Stimulated activated CD4-positive, alpha-beta T cell treated with anti-CD3 and anti-CD28 coated beads, Interleukin-12 subunit alpha, Interleukin-12 subunit beta, amount 100 ng/mL, for 24 hours (primary cell): ENCODE measurements around the gene CCNT1.
A peak's percentile ranks its signal among the peaks of the same experiment; 100 is the strongest.
"Not testable (repeated sequence)": the region's sequence is repeated elsewhere in the genome, so short reads cannot be mapped to it uniquely, and the experiment has no call there.

ENCODE experiments used
- DNase-seq, 2 experiments: peaks; one replicate each; pipeline ENCODE4 v3.0.0-alpha.2; 2020; ENCODE audit warnings: low read depth in 2 of 2

CCNT1 gene

DNA sequence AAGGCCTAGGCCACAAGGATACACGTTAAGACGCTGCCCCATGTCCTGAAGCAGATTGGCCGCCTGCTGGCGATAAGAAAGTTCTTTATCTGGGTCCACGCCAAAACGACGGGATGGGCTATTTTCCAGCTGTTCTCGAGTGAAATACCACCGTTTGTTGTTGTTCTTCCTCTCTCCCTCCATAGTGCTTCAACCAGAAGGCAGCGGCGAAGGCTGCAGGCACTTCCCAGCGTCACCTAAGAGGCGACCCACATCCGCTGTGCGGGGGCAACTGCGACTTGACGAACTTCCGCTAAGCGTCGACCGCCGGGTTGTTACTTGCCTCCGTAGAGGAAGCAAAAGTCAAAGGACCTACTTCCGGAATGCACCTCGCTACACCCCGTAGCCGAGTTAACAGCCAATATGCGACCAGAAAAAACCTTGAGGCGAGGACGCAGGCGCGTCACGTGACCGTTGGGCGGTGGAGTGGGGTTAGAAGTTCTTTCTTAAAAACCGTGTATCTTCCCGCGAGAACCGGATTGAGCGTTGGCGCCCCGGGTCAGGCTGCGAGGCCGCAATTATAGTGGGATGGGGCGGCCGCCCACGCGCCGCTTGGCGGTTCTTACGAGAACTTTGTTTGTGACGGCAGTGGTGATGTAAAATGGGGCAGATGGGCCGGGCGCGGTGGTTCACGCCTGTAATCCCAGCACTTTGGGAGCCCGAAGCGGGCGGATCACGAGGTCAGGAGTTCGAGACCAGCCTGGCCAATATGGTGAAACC lies at the start of gene CCNT1:
Gene CCNT1, minus strand, starts transcription at position 215 of the 759 bp plus-strand sequence. Its CDS starts 32 bp downstream, at position 183.
- DNase-seq = peak; percentile 96 to 98

GRCh38 chr12:48765753-48766162 lies 49.3 kb upstream of the CCNT1 start:
- no peak for DNase-seq

DNA sequence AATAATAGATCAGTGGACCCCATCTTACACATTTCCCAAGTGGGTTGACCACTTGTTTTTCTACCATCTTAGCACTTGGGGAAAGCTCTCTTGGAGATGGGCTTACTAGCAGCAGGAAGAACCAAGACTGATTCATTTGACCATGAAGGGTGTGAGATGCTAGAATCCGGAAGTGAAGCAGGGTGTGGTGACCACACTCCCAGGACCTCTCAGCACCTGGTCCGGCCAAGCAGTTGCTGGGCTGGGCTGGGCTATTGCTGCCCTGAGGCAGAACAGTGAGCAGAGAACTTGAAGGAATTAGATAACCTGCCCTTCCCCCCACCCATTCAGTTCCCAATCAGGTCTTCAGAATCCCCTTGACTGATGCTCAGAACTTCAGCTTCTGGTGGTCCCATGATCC lies 48.0 kb upstream of the CCNT1 start:
- no peak for DNase-seq

- DNase-seq = no peak
These were observed 42.2 kb upstream of the CCNT1 start for GRCh38 chr12:48758737-48759136.

DNA sequence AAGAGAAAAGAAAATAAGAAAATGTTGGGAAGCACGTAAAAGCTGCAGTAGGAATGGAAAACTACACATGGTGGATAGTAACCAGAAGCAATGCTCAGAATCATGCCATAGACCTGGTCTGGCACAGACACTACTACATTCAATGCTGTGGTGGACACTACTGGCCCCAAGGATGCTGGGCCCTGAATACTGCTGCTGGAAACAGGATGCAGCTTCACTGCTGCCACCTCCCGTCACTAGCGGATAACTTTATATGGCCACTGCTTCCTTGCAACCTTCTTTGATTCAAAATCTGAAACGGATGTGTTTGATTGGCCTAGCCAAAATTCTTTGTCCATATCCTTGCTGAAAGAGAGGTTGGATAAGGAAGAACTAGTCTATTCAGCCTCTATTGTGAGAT lies 41.7 kb upstream of the CCNT1 start:
- no peak for DNase-seq

- DNase-seq = no peak
These were observed 34.4 kb upstream of the CCNT1 start for GRCh38 chr12:48750769-48751356.

GRCh38 chr12:48750215-48750614 lies 33.7 kb upstream of the CCNT1 start:
- no peak for DNase-seq

DNA sequence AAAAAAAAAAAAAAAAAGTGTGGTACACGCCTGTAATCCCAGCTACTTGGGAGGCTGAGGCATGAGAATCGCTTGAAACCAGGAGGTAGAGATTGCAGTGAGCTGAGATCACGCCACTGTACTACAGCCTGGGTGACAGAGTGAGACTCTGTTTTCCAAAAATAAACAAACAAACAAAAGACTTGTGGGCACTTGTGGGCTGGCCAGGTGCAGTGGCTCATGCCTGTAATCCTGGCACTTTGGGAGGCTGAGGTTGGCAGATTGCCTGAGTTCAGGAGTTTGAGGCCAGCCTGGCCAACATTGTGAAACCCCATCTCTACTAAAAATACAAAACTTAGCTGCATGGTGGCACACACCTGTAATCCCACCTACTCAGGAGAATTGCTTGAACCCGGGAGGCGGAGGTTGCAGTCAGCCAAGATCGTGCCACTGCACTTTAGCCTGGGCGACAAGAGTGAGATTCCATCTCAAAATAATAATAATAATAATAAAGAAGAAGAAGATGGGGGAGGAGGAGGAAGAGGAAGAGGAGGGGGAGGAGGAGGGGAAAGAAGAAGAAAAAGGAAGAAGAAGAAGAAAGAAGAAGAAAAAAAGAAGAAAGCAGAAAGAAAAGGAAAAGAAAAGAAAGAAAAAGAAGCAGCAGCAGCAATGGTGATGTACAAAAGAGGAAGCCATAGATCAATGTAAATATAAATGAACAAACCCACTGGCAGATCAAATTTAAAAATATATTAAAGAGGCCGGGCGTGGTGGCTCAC lies 27.9 kb upstream of the CCNT1 start:
- DNase-seq = no peak

DNA sequence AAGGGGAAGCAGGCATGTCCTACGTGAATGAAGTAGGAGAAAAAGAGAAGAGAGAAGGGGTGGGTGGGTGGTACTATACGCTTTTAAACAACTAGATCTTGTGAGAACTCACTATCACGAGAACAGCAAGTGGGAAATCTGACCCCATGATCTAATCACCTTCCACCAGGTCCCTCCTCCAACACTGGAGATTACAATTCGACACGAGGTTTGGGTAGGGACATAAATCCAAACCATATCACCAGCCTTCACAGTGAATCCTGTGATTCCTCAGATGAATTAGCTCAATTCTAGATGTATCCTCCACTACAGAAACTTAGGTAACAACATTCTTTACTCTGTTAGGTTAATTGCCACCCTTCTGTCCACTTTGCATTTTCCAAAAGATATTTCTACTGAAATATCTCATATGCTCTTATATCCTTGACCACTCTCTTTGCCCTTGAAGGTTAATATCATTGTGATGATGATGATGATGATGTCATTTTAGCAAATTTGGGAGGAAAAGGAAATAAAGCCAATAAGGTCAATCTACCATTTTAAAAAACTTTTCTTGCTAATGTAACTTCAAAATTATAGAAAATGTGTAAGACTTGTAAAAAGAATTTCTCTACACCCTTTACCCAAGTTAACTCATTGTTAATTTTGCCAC lies 23.2 kb upstream of the CCNT1 start:
- DNase-seq = no peak

- DNase-seq = no peak
These were observed 19.9 kb upstream of the CCNT1 start for GRCh38 chr12:48736456-48736855.

GRCh38 chr12:48728807-48729206 lies 12.3 kb upstream of the CCNT1 start:
- no peak for DNase-seq

DNA sequence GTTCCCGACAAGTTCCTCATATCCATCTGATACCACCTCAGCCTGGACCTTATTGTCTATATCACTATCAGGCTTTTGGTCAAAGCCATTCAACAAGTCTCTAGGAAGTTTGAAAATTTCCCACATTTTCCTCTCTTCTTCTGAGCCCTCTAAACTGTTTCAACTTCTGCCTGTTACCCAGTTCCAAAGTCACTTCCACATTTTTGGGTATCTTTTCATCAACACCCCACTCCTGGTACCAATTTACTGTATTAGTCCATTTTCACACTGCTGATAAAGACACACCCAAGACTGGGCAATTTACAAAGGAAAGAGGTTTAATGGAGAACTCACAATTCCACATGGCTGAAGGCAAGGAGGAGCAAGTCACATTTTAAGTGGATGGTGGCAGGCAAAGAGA lies 4.2 kb upstream of the CCNT1 start:
- DNase-seq = not testable (repeated sequence)

DNA sequence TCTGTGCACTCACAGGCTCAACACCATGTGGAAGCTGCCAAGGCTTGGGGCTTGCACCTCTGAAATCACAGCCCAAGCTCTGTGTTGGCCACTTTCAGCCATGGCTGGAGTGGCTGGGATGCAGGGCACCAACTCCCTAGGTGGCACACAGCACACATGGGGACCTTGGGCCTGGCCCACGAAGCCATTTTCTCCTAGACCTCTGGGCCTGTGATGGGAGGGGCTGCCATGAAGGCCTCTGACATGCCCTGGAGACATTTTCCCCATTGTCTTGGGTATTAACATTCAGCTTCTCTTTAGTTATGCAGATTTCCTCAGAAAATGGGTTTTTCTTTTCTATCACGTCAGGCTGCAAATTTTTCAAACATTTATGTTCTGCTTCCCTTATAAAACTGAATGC lies 3.7 kb upstream of the CCNT1 start:
- DNase-seq = not testable (repeated sequence)

DNA sequence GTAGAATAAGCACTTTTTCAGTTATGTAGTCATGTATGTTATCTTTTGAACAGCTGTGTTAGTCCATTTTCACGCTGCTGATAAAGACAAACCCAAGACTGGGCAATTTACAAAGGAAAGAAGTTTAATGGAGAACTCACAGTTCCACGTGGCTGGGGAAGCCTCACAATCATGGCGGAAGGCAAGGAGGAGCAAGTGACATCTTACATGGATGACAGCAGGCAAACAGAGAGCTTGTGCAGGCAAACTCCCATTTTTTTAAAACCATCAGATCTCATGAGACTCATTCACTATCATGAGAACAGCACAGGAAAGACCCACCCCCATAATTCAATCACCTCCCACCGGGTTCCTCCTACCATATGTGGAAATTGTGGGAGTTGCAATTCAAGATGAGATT lies 2.5 kb upstream of the CCNT1 start:
- DNase-seq = not testable (repeated sequence)

DNA sequence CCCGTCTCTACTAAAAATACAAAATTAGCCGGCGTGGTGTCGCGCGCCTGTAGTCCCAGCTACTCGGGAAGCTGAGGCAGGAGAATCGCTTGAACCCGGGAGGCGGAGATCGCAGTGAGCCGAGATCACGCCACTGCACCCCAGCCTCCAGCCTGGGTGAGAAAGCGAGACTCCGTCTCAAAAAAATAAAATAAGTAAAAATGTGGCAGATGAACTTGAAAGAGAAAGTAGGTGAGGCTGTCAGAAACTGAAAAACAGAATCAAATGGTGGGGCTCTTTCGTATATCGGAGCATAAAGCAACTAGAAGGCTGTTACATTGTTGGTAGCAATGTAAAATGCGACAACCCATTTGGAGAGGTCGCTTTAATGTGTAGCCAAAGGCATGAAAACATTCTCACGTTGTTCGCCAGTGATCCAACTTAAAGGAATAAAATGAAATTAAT lies 767 bp upstream of the CCNT1 start:
- DNase-seq = no peak

DNA sequence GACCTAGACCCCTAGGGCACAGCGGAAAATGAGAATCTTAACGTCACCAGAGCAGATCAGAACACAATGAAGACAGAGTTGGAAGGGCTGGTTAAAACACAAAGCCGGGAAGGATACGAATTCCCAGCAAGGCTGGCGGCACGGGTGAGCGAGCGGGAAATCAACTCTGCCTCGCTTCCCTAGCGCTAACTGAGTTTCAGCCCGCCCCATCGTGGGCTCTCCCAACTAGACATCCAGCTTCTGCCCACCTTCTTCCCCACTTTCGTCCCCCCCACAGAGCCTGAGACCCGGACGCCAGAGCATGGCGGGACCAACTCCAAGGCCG lies 377 bp downstream of the CCNT1 start:
- no peak for DNase-seq

DNA sequence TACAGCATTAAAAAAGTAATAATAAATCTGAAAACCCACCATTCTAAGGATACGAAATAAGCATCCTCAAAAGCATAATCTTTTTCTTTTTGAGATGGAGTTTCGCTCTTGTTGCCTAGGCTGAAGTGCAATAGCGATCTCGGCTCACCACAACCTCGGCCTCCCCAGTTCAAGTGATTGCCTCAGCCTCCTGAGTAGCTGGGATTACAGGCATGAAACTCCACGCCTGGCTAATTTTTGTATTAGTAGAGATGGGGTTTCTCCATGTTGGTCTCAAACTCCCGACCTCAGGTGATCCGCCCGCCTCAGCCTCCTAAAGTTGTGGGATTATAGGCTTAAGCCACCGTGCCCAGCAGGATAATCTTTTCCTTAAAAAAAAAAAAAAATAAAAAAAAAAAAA lies 4.3 kb downstream of the CCNT1 start:
- DNase-seq = no peak

GRCh38 chr12:48698822-48699221 lies 17.7 kb downstream of the CCNT1 start:
- DNase-seq = not testable (repeated sequence)

DNA sequence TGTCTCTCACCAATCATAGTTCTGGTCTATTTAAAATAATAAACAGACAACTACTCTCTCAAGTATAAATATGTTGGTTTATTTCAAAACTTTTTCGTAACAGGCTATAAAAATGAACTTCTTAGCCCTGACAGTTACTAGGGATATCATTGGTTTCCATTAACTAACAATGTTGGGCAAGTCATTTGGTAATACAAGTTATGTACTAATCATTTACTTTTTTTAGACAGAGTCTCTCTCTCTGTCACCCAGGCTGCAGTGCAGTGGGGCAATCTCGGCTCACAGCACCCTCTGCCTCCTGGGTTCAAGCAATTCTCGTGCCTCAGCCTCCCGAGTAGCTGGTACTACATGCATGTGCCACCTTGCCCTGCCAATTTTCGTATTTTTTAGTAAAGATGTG lies 19.9 kb downstream of the CCNT1 start:
- no peak for DNase-seq

- DNase-seq = no peak
These were observed 20.6 kb downstream of the CCNT1 start for GRCh38 chr12:48695859-48696258.

DNA sequence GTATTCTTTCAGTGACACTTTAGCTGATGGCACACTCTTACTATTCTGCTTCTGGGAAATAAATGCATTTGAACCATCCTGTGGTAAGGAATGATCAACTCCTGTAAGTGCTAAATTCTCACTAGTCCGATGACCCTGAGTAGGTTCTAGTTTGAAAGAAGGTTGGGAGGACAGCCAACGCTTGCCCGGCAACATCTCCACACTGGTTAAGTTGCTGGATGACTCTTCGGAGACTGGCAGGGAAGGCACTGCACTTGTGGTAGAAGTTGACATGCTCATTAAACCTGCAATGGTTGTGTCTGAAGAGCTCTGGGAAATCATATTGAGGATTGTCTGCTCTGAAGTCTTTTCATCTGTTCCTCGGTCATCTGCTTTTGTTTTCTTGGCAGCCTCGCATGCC lies 22.5 kb downstream of the CCNT1 start:
- DNase-seq = no peak

- DNase-seq = no peak
These were observed 22.9 kb downstream of the CCNT1 start for GRCh38 chr12:48693572-48693971.
